Fibroblast of peridontal ligament (primary cell): ENCODE measurements around the gene U2AF1L4.
"Not testable (repeated sequence)": the region's sequence is repeated elsewhere in the genome, so short reads cannot be mapped to it uniquely, and the experiment has no call there.

Experiments
- DNase-seq: peaks from one replicate; pipeline ENCODE4 v3.0.0-alpha.2; 2010; ENCODE audit errors: extremely low read depth

Gene U2AF1L4

GRCh38 chr19:35725216-35725861, 19.9 kb downstream of the U2AF1L4 start:
- DNase-seq: no peak

- no peak for DNase-seq
Observed at GRCh38 chr19:35724560-35724959, 20.7 kb downstream of the U2AF1L4 start.

- DNase-seq: not testable (repeated sequence)
Observed at GRCh38 chr19:35724132-35724531, 21.1 kb downstream of the U2AF1L4 start.

- DNase-seq: no peak
Observed at GRCh38 chr19:35723671-35724070, 21.5 kb downstream of the U2AF1L4 start.

- no peak for DNase-seq
Observed at GRCh38 chr19:35722897-35723296, 22.3 kb downstream of the U2AF1L4 start.

- no peak for DNase-seq
Observed at GRCh38 chr19:35722461-35722860, 22.8 kb downstream of the U2AF1L4 start.

DNA sequence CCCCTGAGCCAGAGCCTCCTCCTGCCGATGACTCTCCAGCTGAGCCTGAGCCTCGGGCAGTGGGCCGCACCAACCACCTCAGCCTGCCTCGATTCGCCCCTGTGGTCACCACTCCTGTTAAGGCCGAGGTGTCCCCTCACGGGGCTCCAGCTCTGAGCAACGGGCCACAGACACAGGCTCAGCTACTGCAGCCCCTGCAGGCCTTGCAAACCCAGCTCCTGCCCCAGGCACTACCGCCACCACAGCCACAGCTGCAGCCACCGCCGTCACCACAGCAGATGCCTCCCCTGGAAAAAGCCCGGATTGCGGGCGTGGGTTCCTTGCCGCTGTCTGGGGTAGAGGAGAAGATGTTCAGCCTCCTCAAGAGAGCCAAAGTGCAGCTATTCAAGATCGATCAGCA, 23.8 kb downstream of the U2AF1L4 start:
- DNase-seq: no peak

DNA sequence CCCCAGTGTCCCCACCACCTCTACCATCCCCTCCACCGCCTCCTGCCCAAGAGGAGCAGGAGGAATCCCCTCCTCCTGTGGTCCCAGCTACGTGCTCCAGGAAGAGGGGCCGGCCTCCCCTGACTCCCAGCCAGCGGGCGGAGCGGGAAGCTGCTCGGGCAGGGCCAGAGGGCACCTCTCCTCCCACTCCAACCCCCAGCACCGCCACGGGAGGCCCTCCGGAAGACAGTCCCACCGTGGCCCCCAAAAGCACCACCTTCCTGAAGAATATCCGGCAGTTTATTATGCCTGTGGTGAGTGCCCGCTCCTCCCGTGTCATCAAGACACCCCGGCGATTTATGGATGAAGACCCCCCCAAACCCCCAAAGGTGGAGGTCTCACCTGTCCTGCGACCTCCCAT, 24.6 kb downstream of the U2AF1L4 start:
- no peak for DNase-seq

GRCh38 chr19:35720163-35720524, 25.1 kb downstream of the U2AF1L4 start:
- no peak for DNase-seq

- DNase-seq: no peak
Observed at GRCh38 chr19:35719402-35720162, 25.6 kb downstream of the U2AF1L4 start.

DNA sequence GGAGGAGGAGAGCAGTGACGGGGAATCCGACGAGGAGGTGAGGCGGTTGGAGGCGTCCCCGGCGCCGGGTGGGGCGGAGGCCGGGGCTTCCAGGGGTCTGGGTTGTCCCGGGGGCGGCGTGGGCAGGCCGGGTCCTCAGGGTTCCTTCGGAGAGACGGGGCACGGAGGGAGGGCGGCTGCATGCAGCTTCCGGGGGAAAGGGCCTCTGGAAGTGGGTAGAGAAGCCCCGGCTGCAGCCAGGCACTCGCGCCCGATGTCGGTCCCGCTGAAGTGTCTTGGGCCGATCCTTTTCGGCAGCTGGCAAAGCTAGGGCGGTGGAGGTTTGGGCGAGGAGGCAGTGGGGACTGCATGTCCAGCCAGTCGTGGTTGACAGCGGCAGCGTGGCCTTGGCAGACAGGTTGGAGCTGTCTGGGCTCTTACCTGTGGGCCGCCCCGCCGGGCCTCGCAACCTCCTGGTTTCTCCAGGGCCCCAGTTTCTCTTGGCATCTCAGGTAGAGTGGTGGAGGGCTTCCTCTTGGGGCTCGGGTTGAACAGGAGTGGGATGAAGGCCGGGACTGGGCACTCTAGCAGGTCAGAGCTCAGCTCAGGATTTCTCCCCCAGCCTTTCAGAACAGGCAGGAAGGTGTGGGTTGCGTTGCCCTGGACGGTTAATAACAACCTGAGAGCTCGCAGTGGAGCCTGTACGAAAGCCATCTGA, 26.7 kb downstream of the U2AF1L4 start:
- DNase-seq: no peak

DNA sequence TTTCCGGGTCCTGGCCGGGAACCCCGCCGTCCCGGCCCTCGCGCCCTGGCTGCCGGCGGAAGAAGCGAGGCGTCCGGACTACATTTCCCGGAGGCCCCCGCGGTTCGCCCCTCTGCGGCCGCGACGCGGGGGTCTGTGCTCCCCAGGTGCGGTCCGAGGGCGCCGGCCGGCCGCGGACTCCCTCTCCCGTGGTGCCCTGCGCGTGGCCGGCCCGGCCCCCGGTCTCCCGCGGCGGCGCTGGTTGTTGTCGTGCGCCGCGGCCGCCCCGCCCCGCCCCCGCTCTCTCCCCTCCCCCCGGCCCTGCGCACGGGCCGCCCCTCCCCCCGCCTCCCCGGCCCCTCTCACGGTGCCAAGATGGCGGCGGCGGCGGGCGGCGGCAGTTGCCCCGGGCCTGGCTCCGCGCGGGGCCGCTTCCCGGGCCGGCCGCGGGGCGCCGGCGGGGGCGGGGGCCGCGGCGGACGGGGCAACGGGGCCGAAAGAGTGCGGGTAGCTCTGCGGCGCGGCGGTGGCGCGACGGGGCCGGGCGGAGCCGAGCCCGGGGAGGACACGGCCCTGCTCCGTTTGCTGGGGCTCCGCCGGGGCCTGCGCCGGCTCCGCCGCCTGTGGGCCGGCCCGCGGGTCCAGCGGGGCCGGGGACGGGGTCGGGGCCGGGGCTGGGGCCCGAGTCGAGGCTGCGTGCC, 27.4 kb downstream of the U2AF1L4 start, which contains the start of gene KMT2B:
Gene KMT2B, plus strand, starts transcription at position 339 of the 680 bp plus-strand sequence. Its CDS starts 16 bp downstream, at position 355.
- DNase-seq: no peak

- peak; percentile 90 for DNase-seq
Observed at GRCh38 chr19:35716801-35717664, 28.2 kb downstream of the U2AF1L4 start.

DNA sequence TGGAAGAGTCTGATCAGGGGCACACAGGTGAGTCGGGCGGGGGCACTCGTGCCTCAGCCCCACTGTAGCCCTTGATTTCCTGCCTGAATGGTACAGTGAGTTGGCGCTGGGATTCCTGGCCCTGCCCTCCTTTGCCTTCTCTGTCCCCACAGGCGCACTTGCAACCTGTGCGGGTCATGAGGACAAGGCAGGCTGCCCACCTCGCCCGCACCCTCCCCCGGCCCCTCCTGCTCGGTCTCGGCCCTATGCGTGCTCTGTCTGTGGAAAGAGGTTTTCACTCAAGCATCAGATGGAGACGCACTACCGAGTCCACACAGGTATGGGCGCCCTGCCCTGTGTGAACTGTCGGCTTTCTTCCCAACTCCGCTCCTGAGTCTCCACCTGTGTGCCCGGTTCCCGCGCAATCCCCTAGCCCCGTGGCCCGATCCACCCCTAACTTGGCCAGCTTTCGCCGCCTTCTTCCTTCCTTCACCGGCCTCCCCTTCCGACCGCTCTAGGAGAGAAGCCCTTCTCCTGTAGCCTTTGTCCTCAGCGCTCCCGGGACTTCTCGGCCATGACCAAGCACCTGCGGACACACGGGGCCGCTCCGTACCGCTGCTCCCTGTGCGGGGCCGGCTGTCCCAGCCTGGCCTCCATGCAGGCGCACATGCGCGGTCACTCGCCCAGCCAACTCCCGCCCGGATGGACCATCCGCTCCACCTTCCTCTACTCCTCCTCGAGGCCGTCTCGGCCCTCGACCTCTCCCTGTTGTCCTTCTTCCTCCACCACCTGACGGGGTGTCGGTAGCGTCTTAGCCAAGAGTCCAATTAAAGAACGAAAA, 29.0 kb downstream of the U2AF1L4 start:
- DNase-seq: no peak

- no peak for DNase-seq
Observed at GRCh38 chr19:35715355-35715809, 29.8 kb downstream of the U2AF1L4 start.

GRCh38 chr19:35714601-35715354, 30.4 kb downstream of the U2AF1L4 start:
- DNase-seq: no peak

DNA sequence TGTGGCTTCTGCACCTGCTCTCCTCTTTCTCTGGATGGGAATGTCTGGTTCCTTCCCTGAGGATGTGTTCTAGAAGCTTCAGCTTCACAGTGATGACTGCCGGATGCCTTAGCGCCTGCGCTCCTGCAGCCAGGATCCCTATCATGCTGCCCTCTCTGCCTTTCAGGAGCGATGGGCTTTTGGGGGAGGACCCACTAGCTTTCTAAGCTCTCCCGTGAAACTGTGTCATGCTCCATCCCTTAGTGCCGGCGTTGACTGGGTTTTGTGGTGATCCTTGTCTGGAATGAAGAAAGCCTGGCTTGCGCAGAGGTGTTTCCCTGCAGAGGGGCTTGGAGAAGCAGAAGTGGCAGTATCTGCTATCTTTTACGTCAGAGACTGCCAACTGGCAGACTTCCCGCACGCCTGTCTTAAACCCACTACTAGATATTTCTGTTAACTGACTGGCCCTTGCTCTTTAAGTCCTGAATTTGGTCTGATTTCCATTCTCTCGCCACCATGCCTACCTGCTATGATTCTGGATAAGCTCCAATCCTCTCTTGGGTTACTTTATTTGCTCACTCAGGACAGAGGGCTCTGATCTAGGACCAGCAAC, 31.2 kb downstream of the U2AF1L4 start:
- DNase-seq: no peak

DNA sequence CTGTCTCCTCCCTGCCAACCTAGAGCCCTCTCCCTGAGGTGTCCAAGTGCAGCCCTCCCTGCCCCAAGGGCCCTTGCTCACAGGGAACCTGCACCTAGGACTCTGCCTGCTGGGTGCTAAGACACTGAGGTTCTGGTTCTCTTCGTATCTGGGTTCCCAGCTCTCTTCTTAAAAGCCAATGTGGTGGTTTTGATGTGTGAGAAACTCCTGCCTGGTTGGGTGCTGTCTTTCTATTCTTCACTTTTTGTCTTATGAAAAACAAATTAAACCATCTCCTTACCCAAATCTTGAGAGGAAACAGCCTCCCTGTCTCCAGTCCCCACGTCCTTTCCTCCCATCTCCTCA, 31.7 kb downstream of the U2AF1L4 start:
- no peak for DNase-seq
